Stimulated activated CD4-positive, alpha-beta T cell treated with anti-CD3 and anti-CD28 coated beads, Interleukin-4, amount 100 ng/mL, for 48 hours (primary cell): ENCODE measurements around the gene SNRPA1.
A peak's percentile ranks its signal among the peaks of the same experiment; 100 is the strongest.
"Not testable (repeated sequence)": the region's sequence is repeated elsewhere in the genome, so short reads cannot be mapped to it uniquely, and the experiment has no call there.

Experiments used
- DNase-seq, 2 donors: peaks; one replicate each; pipeline ENCODE4 v3.0.0-alpha.2; 2020; ENCODE audit warnings: low read depth in 2 of 2

SNRPA1 gene

DNA sequence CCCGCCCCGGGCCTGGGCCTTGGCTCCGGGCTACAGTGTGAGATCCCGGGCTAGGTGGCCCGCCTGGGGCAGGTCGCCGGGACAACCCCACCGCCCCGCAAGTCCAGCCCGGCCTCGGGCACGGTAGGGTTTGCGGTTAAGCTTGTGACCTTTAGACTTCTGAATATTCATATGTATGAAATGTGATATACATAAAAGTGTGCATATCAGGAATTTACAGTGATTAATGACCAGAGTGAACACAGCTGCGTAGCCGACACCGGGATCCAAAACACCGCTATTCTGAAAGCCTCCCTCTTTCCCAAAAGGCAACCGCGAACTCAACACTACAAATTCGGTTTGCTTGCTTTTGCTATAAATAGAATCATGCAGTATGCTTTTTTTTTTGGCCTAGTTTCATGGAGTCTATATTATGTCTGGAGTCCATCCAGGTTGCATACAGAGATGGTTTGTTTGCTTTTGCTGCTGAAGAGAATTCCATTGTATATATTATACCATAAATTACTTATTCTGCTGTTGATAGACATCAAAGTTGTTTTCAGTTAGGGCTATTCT lies 636 bp upstream of the SNRPA1 start:
- no peak for DNase-seq

- DNase-seq, result no peak
Measured at GRCh38 chr15:101293122-101293521, 1.9 kb downstream of the SNRPA1 start.

GRCh38 chr15:101288905-101289513 lies 6.0 kb downstream of the SNRPA1 start:
- no peak for DNase-seq

DNA sequence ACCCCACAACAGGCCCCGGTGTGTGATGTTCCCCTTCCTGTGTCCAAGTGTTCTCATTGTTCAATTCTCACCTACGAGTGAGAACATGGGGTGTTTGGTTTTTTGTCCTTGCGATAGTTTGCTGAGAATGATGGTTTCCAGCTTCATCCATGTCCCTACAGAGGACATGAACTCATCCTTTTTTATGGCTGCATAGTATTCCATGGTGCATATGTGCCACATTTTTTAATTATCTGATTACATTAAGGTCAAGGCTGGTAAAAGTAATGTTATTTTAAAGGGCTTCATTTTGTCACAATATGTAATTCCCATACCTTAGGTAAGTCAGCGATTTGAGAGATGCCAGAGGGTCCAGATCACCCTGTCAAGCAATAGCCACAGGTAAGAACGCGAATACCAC lies 7.7 kb downstream of the SNRPA1 start:
- not testable (repeated sequence) for DNase-seq

- no peak for DNase-seq
Measured at GRCh38 chr15:101286471-101287114, 8.5 kb downstream of the SNRPA1 start.

DNA sequence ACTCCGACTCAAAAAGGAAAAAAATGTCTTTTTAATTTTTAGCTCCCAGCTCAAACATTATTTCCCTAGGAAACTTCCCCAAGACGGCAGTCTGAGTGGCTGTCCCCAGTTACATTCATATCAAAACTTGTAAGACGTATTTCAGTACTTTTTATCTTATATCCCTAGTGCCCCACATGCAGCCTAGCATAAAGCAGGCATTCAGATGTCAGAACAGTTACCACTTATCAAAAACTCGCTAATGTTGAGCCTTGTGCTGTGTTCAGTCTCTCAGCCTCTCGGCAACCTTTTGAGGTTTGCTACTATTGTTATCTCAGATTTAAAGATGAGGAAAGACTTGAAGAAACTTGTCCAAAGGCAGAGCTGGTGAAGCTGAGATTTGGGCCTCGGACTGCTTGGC lies 11.1 kb downstream of the SNRPA1 start:
- DNase-seq, result no peak

- DNase-seq, result no peak
Measured at GRCh38 chr15:101280007-101280406, 15.0 kb downstream of the SNRPA1 start.

DNA sequence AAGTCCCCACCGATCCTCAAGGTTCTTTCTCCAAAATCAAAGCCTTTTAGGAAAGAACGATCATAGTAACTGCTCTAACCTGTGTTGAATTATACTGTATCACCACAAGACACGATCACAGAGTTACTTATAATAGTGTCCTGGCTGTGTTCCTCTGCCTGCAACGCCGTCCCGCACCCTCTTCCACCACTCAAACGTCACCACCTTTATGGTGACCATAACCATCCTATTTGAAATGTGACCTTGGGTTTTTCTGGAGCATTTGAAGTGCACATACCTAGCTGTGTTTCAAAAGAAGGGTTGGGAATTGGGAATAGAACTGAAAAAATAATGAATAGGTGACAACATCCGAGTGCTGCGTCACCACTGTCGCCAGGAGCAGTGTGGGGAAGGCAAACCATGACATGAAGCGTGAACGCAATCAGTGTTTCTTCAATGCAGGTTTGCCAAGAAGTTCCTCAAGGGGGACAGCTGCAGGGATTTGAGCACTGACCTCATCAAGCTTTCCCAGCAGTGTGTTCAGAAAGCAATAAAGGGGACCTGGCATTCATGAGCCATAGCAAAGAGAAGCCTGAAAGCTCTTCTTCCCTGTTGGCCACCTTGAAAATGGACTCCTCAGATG lies 17.0 kb downstream of the SNRPA1 start:
- no peak for DNase-seq

DNA sequence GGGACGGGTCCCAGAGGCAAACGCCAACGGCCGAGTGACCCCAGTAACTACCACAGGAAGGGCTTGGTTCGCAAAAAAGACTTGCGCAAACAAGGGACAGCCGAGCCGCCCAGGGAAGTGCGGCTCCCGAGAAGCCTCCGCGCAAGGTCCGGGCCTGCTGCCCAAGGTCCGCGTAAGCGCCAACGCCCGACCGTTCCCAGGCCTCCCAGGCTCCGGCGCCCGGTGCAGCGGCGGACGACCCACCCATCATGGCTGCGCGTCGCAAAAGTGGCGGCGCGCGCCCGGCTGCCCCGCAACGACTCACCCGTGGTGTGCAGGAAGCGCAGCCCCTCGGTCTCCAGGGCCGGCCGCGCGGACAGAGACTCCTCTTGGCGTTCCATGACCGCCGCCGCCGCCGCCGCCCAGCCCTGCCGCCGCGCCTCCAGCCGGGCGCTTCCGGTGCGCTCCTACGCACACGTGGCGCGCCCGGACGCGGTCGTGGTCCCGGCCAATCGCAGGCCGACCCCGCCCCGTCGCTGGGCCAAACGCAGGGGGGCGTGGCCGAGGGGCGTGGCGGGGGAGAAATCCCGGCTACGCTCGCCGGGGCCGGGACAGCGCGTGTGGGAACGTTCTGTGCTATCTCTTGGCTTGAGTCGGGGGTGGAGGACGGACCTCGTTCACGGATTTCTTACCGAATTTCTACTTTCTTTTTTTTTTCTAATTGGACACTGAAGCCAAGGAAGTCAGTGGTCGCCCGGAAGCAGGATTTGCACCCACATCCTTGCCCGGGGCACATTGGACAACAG lies 17.8 kb downstream of the SNRPA1 start, which contains the start of gene SELENOS:
TSS of gene SELENOS (minus strand) at position 448 of the 785 bp plus-strand sequence. CDS start at position 380, 68 bp downstream.
- peak; percentile 86 to 89 for DNase-seq

GRCh38 chr15:101276501-101277037 lies 18.5 kb downstream of the SNRPA1 start:
- no peak for DNase-seq

DNA sequence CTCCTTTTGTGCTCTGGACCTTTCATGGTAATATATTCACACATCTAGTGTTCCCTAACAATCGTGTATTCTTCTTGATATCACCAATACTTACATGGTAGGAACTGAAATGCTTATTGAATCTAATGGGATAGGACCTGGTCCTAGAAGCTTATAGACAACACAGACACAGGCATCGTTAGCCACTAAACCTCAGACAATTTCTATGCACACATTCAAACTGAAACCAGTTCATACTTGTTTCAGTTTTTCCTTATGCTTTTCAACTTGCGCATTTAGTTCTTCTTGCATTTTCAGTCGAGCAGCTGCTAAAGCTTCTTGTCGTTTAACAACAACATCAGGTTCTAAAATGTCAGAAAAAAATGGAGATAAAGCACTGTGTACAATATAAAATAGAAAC lies 20.0 kb downstream of the SNRPA1 start:
- DNase-seq, result no peak

DNA sequence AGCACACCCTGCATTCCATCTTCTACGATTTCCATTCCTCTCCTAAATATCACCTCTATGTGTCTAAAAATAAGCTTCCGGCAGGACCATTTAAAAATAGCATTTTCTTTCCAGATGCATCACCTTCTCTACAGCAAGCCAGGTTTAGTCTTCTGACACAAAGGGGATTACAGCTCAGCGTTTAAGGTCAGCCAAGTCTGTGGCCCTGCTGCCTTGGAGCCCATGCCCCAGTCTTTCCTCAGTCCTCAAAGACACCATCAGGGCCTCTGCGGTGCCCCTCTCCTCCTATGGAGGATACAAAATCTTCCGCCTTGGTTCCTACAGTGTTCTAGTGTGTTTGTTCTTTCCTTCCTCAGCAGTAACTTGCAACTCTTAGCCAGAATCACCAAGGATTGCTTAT lies 21.5 kb downstream of the SNRPA1 start:
- DNase-seq, result no peak

GRCh38 chr15:101272584-101272983 lies 22.5 kb downstream of the SNRPA1 start:
- no peak for DNase-seq

DNA sequence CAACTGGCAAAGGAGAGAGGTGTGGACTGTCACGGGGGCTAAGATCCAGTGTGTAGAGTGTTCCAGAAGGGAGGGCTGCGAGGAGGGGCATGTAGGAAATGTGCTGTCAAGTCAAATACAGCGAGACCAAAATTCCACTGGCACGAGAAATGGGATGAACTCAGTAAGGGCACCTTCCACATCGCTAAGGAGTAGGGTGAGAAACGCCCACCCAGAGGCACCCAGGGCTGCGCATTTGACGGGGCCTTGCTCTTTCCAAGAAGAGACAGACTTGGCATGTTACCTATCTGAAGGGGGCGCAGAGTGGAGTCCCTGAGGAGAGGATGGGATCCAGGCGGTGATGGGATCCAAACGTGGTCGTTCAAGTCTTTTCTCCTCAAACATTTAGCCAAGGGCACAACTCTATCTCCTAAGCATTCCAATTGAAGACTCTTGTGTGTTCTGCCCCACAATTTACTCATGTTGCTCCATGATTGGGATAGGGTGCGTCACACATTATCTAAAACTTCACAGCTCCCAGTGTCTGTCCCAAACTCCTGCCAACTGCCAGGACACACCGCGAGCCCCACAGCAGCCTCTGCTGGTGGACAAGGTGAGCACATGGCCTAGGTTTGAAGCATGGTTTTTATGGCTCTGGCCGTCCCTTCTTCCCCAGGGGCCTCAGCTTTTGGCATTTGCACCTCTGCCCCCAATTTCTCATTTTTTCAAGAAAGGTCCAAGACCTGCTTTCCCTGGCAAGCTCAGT lies 25.4 kb downstream of the SNRPA1 start:
- no peak for DNase-seq

GRCh38 chr15:101267320-101268104 lies 27.5 kb downstream of the SNRPA1 start:
- no peak for DNase-seq

DNA sequence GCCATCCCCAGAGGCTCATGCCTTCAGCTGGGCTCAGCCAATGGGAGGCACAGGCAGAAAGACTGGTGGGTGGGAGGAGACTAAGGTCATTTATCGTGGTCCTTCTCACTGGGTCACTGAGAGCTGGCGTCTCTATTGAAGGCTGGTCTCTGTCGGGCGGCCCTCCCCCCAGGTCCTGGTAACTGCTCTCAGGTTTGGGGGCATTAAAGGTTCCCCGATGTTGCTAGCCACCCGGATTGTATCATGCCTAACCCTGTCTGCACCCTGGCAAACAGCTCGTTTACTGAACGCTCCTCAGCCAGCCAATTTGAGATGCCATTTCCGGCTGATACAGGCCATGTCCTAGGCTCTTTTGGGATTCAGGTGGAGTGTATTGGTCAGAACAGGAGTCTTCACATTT lies 28.3 kb downstream of the SNRPA1 start:
- no peak for DNase-seq

DNA sequence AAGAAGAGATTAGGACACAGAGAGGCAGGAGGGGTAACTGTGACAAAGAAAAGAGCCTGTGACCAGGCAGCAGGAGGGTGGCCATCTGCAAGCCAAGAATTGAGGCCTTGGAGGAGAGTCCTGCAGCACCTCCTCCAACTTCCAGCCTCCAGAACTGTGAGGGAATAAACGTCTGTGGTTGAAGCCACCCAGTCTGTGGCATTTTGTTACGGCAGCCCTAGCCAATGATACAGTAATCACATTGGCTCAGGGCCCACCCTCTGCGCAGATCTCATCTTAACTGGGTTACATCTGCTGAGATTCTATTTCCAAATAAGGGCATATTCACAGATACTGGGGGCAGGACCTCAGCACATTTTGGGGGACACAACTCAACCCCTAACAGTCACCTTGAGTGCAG lies 29.0 kb downstream of the SNRPA1 start:
- no peak for DNase-seq

DNA sequence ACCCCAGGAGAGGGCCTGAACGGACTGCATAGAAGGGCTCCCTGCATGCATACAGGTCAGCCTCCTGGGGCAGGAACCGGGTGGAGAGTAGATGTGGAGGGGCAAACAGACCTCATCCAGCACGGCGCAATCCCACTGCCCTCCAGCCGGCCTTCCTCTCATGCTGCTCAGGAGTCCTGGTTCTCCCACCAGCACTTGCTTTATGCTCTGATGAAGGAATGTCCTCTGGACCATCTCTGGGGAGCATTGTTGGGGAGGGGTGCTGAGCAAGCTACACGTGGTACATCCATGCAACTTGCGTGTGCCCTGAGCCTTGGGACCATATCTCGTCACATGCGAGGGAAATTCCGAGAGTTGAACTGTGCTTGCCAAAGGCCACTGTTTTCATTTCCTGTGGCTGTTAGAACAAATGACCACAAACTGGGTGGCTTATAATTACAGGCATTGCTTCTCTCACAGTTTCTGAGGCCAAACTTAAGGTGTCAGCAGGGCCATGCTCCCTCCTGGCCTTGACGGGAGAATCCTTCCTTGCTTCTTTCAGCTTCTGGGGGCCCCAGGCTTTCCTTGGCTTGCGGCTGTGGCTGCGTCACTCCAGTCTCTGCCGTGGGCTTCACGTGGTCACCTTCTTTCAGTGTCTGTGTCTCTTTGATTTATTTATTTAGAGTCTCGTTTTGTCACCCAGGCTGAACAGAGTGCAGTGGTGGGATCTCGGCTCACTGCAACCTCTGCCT lies 30.0 kb downstream of the SNRPA1 start:
- DNase-seq, result no peak

DNA sequence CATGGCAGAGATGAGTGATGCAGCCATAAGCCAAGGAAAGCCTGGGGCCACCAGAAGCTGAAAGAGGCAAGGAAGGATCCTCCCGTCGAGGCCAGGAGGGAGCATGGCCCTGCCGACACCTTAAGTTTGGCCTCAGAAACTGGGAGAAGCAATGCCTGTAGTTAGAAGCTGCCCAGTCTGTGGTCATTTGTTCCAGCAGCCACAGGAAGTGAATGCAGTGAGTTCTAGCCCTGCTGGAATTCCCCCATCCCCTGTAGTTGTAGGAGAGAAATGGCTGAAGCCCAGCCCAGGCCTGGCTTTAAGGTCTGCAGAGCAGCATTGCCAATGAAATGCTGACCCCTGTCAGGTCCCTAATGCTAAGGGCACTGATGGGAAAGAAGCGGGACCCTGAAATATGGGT lies 31.0 kb downstream of the SNRPA1 start:
- no peak for DNase-seq

- DNase-seq, result no peak
Measured at GRCh38 chr15:101262551-101262950, 32.5 kb downstream of the SNRPA1 start.
